Measurements from ENCODE around the gene MCCC2. TPM values are rescaled to one million over a fixed set of nuclear protein-coding genes. Genes with fewer than 3 reads are reported as not detected.

The MCCC2 gene
- total and polyA plus RNA-seq, 2 donors (not counting 1 experiment from before 2014, with no cell fraction given) = 25.7 to 49.7 TPM

- peaks cover 5% of the 10 kb centered on the region for H3K4me1 Mint-ChIP-seq
- Histone ChIP-seq H2AFZ (ENCODE audit: insufficient read depth, low read depth, low read length, poor library complexity, severe bottlenecking) (no peak overlapping the region), H3K4me2 (replicated peaks; ENCODE audit: low read depth, low read length, poor library complexity, severe bottlenecking) (no peak overlapping the region), H3K9me3 (ENCODE audit: control extremely low read depth in 1 of 3, control insufficient read depth in 2 of 3, insufficient read depth in 1 of 3, low read length in 2 of 3) (peaks cover 0 to 10% (median 0%) of the 10 kb centered on the region in 3 donors), H3K4me1 (ENCODE audit: control insufficient read depth in 2 of 2, insufficient read depth in 2 of 2, low read length in 2 of 2) (no peaks in the 10 kb centered on the region), H3K9ac (ENCODE audit: low read length) (no peak overlapping the region), H3K36me3 (replicated peaks in 1 of 2; ENCODE audit: control extremely low read depth in 1 of 2, control insufficient read depth in 1 of 2, extremely low read depth in 1 of 2, insufficient read depth in 2 of 2, low read length in 1 of 2) (no peaks in the 10 kb centered on the region), H3K79me2 (ENCODE audit: control insufficient read depth, insufficient read depth, low read length) (no peaks in the 10 kb centered on the region), H4K20me1 (ENCODE audit: control insufficient read depth, insufficient read depth, low read length, poor library complexity, severe bottlenecking) (no peaks in the 10 kb centered on the region), H3K4me3 (ENCODE audit: control extremely low read depth in 1 of 5, extremely low read depth in 1 of 5, insufficient read depth in 1 of 5, low read depth in 2 of 5, low read length in 4 of 5) (no peak overlapping the region), H3K27me3 (replicated peaks in 1 of 4; ENCODE audit: control extremely low read depth in 1 of 4, control insufficient read depth in 3 of 4, insufficient read depth in 4 of 4, low read length in 3 of 4) (no peaks in the 10 kb centered on the region), H3K27ac (ENCODE audit: low read length in 2 of 2) (no peak overlapping the region)
- intact Hi-C loops (cut with micrococcal nuclease) = no loop called here
- DNase-seq (no peak), ATAC-seq (ENCODE audit: low read depth) (no peak)
- ChIA-PET CTCF (no interaction called here), POLR2A (no interaction called here)
- H3K27ac Mint-ChIP-seq = no peak overlapping the region
- no CpG with 5 or more reads among the region's 2 CpGs for WGBS (ENCODE audit: insufficient coverage)
- H3K27me3 Mint-ChIP-seq = peaks cover 16% of the 10 kb centered on the region
- TF ChIP-seq EZH2 (IDR thresholded peaks at IDR 0.05; ENCODE audit: borderline replicate concordance, insufficient read depth, low read depth, low read length, poor library complexity, severe bottlenecking) (no peak), CTCF (IDR thresholded peaks at IDR 0.05) (no peak)
- H3K9me3 Mint-ChIP-seq (ENCODE audit: insufficient read depth) = peaks cover 5% of the 10 kb centered on the region
- no peak overlapping the region for H3K4me3 Mint-ChIP-seq
Observed at GRCh38 chr5:71699751-71700150, 112.6 kb downstream of the MCCC2 start.

- Histone ChIP-seq H3K4me1 (ENCODE audit: control insufficient read depth in 2 of 2, insufficient read depth in 2 of 2, low read length in 2 of 2) (no peaks in the 10 kb centered on the region), H4K20me1 (ENCODE audit: control insufficient read depth, insufficient read depth, low read length, poor library complexity, severe bottlenecking) (no peaks in the 10 kb centered on the region), H3K27me3 (replicated peaks in 1 of 4; ENCODE audit: control extremely low read depth in 1 of 4, control insufficient read depth in 3 of 4, insufficient read depth in 4 of 4, low read length in 3 of 4) (no peaks in the 10 kb centered on the region), H3K36me3 (replicated peaks in 1 of 2; ENCODE audit: control extremely low read depth in 1 of 2, control insufficient read depth in 1 of 2, extremely low read depth in 1 of 2, insufficient read depth in 2 of 2, low read length in 1 of 2) (no peaks in the 10 kb centered on the region), H3K4me3 (ENCODE audit: control extremely low read depth in 1 of 5, extremely low read depth in 1 of 5, insufficient read depth in 1 of 5, low read depth in 2 of 5, low read length in 4 of 5) (no peak overlapping the region), H3K27ac (ENCODE audit: low read length in 2 of 2) (no peak overlapping the region), H3K79me2 (ENCODE audit: control insufficient read depth, insufficient read depth, low read length) (no peaks in the 10 kb centered on the region), H3K4me2 (replicated peaks; ENCODE audit: low read depth, low read length, poor library complexity, severe bottlenecking) (no peak overlapping the region), H3K9ac (ENCODE audit: low read length) (no peak overlapping the region), H2AFZ (ENCODE audit: insufficient read depth, low read depth, low read length, poor library complexity, severe bottlenecking) (no peak overlapping the region), H3K9me3 (ENCODE audit: control extremely low read depth in 1 of 3, control insufficient read depth in 2 of 3, insufficient read depth in 1 of 3, low read length in 2 of 3) (peaks cover 0 to 10% (median 0%) of the 10 kb centered on the region in 3 donors)
- H3K9me3 Mint-ChIP-seq (ENCODE audit: insufficient read depth) = peaks cover 5% of the 10 kb centered on the region
- no peak overlapping the region for H3K4me3 Mint-ChIP-seq
- TF ChIP-seq EZH2 (IDR thresholded peaks at IDR 0.05; ENCODE audit: borderline replicate concordance, insufficient read depth, low read depth, low read length, poor library complexity, severe bottlenecking) (no peak), CTCF (IDR thresholded peaks at IDR 0.05) (no peak)
- CTCF ChIA-PET = no interaction called here
- DNase-seq (no peak), ATAC-seq (ENCODE audit: low read depth) (no peak)
- peaks cover 5% of the 10 kb centered on the region for H3K4me1 Mint-ChIP-seq
- POLR2A ChIA-PET = no interaction called here
- H3K27ac Mint-ChIP-seq = no peak overlapping the region
- intact Hi-C loops (cut with micrococcal nuclease) = no loop called here
- peaks cover 16% of the 10 kb centered on the region for H3K27me3 Mint-ChIP-seq
Observed at GRCh38 chr5:71700803-71701202, 113.7 kb downstream of the MCCC2 start.

All from B cell (primary cell).